Mesodermal cell (in vitro differentiated cells): ENCODE data around the gene SMAGP.
"Not testable (repeated sequence)": the region's sequence is repeated elsewhere in the genome, so short reads cannot be mapped to it uniquely, and the experiment has no call there.

Source experiments
- H3K27ac ChIP-seq: 2 replicates; pipeline ENCODE4 v1.7.0; 2013; ENCODE audit warnings: mild to moderate bottlenecking, low read depth, low read length, moderate library complexity; ENCODE audit not compliant: severe bottlenecking
- H3K36me3 ChIP-seq: 2 replicates; pipeline ENCODE4 v1.7.1; 2013; ENCODE audit warnings: mild to moderate bottlenecking, low read length, moderate library complexity; ENCODE audit not compliant: control insufficient read depth, insufficient read depth
- H3K4me1 ChIP-seq: one replicate; pipeline ENCODE4 v1.7.1; 2013; ENCODE audit warnings: mild to moderate bottlenecking, low read length; ENCODE audit not compliant: insufficient read depth, control insufficient read depth, poor library complexity, severe bottlenecking
- H3K4me3 ChIP-seq: 2 replicates; pipeline ENCODE4 v1.7.0; 2013; ENCODE audit warnings: low read length, control low read depth, mild to moderate bottlenecking; ENCODE audit not compliant: insufficient read depth, poor library complexity, severe bottlenecking; ENCODE audit errors: extremely low read depth
- H3K9me3 ChIP-seq: 2 replicates; pipeline ENCODE4 v1.7.1; 2013; ENCODE audit warnings: mild to moderate bottlenecking, low read length, moderate library complexity; ENCODE audit not compliant: control insufficient read depth
- WGBS, 2 experiments: methylation state at CpG; one replicate each; pipeline ENCODE4 v1.1.5; 2013; ENCODE audit warnings: missing lambda C conversion rate in 2 of 2; ENCODE audit not compliant: insufficient coverage in 2 of 2; 5-methylcytosine and 5-hydroxymethylcytosine counted together

SMAGP gene

DNA sequence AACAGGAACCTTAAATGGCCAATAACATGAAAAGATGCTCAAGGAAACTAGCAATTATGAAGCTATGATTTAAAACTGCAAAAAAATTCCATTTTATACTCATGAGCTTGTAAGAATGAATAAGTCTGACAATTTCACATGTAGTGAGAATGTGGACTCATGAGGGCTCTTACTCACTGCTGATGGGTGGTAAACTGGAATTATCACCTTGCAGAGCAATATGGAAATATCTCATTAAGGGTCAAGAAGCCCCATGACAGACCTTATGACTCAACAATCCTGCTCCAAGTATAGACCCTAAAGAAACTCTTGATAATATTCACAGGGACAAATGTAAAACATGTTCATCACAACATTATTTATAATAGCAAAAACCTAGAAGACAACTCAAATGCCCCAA lies 23.5 kb upstream of the SMAGP start:
- H3K4me1 ChIP-seq, result no peaks in the 10 kb centered on the region
- no peaks in the 10 kb centered on the region for H3K9me3 ChIP-seq
- no peaks in the 10 kb centered on the region for H3K36me3 ChIP-seq

DNA sequence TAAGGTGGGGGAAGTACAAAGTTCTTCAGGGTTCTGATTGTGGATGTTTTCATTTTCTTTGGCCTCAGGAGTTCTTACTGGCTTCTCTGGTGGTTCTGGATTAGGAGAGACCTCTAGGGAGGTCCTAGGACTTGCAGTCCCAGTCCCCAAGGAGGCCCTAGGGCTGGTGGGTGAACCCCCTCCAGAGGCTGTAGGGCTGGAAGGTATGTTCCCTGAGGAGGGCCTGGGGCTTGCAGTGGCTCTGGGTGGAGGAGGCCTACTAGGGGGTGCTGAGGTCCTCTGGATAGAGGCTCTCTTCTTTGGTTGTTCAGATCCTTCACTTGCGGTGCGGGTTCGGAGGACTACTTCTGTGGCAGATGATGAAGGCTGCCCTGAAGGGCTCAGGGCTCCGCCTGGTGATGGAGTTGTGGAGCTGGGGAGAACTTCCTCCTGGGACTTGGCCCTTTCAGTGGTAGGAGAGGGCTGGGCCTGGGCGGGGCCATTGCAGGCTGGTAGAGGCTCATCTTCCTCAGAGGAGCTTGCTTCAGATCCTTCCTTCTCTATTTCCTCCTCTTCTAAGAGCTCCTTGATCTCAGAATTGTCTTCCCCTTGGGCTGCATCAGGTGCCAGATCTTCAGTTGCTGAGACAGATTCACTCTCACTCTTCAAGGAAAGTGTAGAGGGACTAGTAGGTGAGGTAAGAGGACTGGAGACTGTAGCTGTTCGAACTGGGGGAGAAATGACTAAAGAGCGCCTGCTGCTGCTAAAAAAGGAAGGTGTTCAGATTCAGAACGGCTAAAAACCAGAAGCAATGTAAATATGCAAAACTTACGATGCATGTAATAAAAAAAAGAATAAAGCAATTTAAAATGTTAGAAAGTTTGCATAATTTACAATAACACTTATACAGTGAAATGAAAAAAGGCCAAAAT lies 21.6 kb upstream of the SMAGP start:
- not testable (repeated sequence) for H3K9me3 ChIP-seq
- 92 to 96% methylated on average over 4 to 6 of the region's 9 CpGs for WGBS, 2 experiments

More for the DNA sequence above, 23.5 kb upstream of the SMAGP start:
- Histone ChIP-seq H3K4me3 (no peak overlapping the region), H3K27ac (no peak overlapping the region)

DNA sequence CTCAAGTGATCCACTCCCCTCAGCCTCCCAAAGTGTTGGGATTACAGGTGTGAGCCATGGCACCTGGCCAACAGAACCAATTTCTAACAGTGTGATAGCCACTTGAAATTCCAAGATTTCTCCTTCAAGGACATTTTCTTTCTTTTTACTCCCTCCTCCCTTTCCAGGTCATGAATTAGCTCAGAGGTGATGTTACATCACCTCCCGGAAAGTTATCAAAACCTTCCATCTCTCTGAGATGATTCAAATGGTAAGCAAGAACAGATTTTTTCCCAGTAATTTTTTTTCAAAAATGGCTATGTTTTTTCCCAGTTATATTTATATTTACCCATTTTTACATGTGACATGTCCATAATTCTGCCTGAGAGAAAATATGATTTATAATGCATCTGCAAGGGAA lies 15.6 kb upstream of the SMAGP start:
- no peak overlapping the region for H3K4me3 ChIP-seq
- H3K36me3 ChIP-seq, result no peaks in the 10 kb centered on the region
- WGBS, 2 experiments, result no CpG with 5 or more reads among the region's 1 CpG
- no peak overlapping the region for H3K27ac ChIP-seq
- no peaks in the 10 kb centered on the region for H3K9me3 ChIP-seq
- no peaks in the 10 kb centered on the region for H3K4me1 ChIP-seq

More for the DNA sequence above, 21.6 kb upstream of the SMAGP start:
- not testable (repeated sequence) for H3K4me1 ChIP-seq, H3K36me3 ChIP-seq, H3K4me3 ChIP-seq, H3K27ac ChIP-seq

DNA sequence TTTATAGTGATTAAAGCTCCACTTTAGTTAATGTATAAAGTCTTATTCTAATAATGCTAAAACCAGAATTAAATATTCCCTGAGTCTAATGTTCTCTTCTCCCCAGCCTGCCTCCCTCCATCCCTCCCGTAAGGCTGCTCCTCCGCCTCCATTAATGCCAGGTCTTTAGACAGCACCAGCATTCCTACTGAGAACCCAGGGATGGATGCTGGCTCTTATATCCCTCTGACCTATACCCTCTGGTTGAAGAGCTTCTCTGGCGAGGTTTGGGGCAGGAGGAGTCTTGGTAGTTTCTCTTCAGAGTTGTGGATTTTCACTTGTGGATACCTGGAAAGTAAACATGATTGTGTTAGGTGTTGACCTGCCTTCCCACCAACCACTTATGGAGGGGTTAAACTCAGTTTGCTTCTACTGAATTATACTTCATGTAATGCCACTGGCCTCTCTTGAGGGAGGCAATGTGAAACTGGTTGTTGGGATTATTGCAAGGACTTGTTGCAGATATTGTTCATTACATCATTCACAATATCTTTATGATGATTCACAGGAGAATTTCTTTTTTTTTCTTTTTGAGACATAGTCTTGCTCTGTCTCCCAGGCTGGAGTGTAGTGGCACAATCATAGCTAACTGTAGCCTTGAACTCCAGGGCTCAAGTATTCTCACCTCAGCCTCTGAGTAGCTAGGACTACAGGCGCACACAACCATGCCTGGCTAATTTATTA lies 11.1 kb upstream of the SMAGP start:
- H3K4me1 ChIP-seq, result no peaks in the 10 kb centered on the region
- no peak overlapping the region for H3K4me3 ChIP-seq
- WGBS, 2 experiments, result 84 to 85% methylated on average over 3 to 4 of the region's 4 CpGs

DNA sequence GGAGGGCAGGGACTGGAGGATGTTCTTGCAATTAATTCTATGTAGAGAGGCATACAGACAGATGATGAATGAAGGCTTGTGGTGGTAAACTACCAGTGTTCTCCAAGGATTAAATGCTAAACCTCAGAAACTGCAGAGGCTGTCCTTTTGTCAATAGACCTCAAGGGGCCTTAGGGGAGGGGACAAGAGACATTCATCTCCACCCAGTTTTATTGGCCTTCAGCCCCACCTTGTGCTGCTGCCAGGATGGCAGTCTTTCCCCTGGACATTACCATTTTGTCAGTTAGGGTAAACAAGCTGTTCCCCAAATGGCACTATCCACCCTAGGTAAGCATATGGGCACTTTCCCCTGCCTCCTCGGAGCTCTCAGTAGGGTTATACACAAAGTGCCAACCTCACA lies 4.9 kb upstream of the SMAGP start:
- Histone ChIP-seq H3K4me3 (no peak overlapping the region), H3K27ac (no peak overlapping the region), H3K36me3 (no peaks in the 10 kb centered on the region), H3K4me1 (peaks cover 3% of the 10 kb centered on the region), H3K9me3 (no peaks in the 10 kb centered on the region)
- 100% methylated on average over 1 of the region's 1 CpG for WGBS, 2 experiments

More for the DNA sequence above, 11.1 kb upstream of the SMAGP start:
- H3K9me3 ChIP-seq, result no peaks in the 10 kb centered on the region
- no peak overlapping the region for H3K27ac ChIP-seq
- no peaks in the 10 kb centered on the region for H3K36me3 ChIP-seq

DNA sequence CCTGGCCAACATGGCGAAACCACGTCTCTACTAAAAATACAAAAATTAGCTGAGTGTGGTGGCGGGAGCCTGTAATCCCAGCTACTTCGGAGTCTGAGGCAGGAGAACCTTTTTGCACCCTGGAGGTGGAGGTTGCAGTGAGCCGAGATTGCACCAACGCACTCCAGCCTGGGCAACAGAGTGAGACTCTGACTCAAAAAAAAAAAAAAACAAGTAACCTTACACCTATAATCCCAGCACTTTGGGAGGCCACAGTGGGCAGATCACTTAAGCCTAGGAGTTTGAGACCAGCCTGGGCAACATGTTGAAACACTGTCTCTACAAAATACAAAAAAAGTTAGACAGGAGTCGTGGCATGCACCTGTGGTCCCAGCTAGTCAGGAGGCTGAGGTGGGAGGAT lies 2.6 kb upstream of the SMAGP start:
- WGBS, 2 experiments, result 96 to 100% methylated on average over 2 to 5 of the region's 7 CpGs
- not testable (repeated sequence) for H3K27ac ChIP-seq, H3K9me3 ChIP-seq, H3K36me3 ChIP-seq, H3K4me1 ChIP-seq, H3K4me3 ChIP-seq

DNA sequence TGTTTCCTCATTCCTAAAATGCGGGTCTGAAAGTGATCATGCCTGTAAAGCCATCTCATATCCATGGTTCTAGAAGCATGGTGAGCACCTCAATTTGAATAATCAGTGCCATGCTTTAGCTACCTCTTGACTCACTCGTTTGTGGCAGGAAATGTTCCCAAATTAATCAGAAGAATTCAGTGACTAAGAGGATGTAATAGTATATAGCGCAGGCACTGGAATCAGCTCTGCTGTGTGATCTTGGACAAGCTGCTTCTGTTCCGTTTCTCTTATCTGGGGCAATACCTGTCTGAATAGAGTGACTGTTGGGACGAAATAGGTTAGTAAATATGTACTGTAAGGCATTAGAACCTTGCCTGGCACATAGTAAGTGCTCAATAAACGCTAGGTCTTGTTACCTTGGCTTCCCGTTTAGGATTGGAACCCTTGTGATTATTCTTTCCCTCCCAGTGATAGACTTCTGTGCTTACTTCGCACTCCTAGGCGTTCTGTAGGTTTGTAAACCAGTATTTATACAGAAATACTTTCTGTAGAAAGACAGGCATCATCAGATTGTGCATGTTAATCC lies 820 bp upstream of the SMAGP start:
- H3K4me3 ChIP-seq, result peak overlapping the region; percentile 70
- no peak overlapping the region for H3K27ac ChIP-seq
- H3K36me3 ChIP-seq, result no peaks in the 10 kb centered on the region
- 63 to 71% methylated on average over 5 to 7 of the region's 9 CpGs for WGBS, 2 experiments
- H3K9me3 ChIP-seq, result no peaks in the 10 kb centered on the region
- H3K4me1 ChIP-seq, result peaks cover 3% of the 10 kb centered on the region

DNA sequence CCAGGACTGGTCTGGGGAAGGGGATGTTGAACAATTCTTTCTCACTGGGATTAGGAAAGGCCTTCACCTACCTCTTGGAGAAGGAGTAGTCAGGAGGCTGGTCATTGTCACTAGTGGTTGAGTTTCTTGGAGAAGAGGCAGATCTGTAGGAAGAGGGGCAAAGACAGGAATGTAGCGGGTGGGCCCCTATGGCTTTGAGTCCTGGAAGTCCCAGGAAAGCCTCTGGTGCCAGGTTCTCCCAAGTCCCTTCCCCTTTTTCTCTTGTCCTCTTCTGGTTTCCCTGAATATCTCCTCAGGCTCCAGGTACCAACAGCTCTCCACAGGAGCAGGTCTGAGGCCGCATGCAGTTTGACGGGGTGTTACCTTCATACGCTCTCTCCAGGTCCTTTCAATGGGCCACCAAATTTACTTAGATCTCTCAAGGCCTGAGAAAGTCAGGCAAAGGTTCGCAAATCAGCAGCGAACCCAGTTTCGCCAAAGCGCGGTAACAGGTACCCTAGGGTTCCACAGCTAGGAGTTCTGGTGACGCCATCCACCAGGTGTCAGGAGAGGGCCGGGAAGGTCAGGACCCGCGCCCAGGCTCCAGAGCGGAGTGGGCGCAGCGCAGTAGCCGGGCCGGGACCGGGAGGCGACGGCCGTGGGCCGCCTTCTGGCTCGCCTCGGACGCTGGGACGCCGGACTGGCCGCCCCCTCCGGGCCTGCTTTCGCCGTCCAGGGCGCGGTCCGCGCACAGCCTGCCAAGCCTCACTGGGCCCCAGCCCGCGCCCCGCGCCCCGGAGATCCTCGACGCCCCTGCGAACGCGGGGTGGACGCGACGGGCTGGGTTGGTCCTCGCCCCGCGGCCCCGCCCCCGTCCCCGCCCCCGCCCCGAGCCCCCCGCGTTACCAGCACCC lies 795 bp downstream of the SMAGP start:
- H3K4me1 ChIP-seq, result peaks cover 3% of the 10 kb centered on the region
- H3K36me3 ChIP-seq, result no peaks in the 10 kb centered on the region
- 12 to 21% methylated on average over 19 to 45 of the region's 59 CpGs for WGBS, 2 experiments
- H3K4me3 ChIP-seq, result peak overlapping the region; percentile 70
- H3K27ac ChIP-seq, result no peak overlapping the region
- H3K9me3 ChIP-seq, result no peaks in the 10 kb centered on the region

DNA sequence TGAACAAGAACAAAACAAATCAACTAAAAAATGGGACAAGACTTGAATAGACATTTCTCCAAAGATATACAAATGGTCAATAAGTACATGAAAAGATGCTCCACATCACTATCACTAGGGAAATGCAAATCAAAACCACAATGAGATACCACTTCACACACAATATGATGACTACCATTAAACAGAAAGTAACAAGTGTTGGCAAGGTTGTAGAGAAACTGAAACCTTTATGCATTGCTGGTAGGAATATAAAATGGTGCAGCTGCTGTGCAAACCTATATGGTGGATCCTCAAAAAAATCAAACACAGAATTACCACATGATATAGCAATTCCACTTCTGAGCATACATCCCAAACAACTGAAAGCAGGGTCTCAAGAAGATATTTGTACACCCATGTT lies 5.2 kb downstream of the SMAGP start:
- Histone ChIP-seq H3K4me3 (no peak overlapping the region), H3K36me3 (no peaks in the 10 kb centered on the region), H3K4me1 (no peaks in the 10 kb centered on the region), H3K9me3 (no peaks in the 10 kb centered on the region), H3K27ac (no peak overlapping the region)

DNA sequence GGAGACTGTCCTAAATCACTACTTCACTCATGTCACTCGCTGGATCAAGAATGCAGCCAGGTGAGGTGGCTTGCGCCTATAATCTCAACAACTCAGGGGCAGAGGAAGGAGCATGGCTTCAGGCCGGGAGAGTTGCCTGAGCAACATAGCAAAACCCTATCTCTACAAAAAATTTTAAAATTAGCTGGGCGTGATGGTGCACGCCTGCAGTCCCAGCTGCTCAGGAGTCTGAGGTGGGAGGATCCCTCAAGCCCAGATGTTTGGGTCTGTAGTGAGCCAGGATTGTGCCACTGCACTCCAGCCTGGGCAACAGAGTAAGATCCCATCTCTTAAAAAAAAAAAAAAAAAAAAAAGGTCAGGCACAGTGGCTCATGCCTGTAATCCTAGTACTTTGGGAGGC lies 5.9 kb downstream of the SMAGP start:
- Histone ChIP-seq H3K4me1 (no peaks in the 10 kb centered on the region), H3K9me3 (no peaks in the 10 kb centered on the region), H3K27ac (no peak overlapping the region), H3K4me3 (no peak overlapping the region), H3K36me3 (no peaks in the 10 kb centered on the region)
- 95% methylated on average over 3 of the region's 5 CpGs; no CpG with 5 or more reads in 1 of the 2 experiments for WGBS, 2 experiments
